Measurements from ENCODE around the gene OR51L1. TPM values are rescaled to one million over a fixed set of nuclear protein-coding genes. Genes with fewer than 3 reads are reported as not detected.

OR51L1 gene
- total and polyA plus RNA-seq, 2 of the 4 experiments (the other 2 are of a cell fraction): not detected

DNA sequence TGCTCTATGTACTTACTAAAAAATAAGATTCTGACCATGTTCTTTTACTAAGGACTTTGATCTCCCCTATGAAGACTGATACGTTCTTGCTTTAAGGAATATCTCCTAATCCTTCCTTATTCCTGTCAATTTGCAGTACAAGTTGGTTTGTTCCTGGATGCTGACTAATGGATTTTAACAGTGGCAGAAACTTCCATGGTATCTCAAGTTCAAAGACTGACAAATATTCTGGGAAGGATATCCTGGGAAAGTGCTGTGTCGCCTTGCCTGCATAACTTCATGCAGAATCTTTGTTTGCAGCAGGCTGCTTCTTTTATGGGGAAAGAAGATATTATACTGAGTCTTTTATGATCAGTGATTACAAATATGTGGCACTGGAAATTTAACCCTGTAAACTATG lies 43.3 kb downstream of the OR51L1 start:
- no peak overlapping the region for H3K4me3 ChIP-seq (ENCODE audit: insufficient read depth, low read depth, low read length)
- no peak overlapping the region for H2AFZ ChIP-seq (replicated peaks; ENCODE audit: low read length, poor library complexity)
- DNase-seq (no peak), ATAC-seq (ENCODE audit: low read depth) (no peak)
- no peaks in the 10 kb centered on the region for H3K9me1 ChIP-seq (ENCODE audit: insufficient read depth, low read length)
- ChIA-PET POLR2A (ENCODE audit: unreplicated experiment) (no interaction called here), CTCF (no interaction called here)
- no peak overlapping the region for H2AK5ac ChIP-seq (ENCODE audit: low read depth, low read length)
- H4K91ac ChIP-seq (ENCODE audit: insufficient read depth, low read depth, low read length): no peak overlapping the region
- H3K9ac ChIP-seq (ENCODE audit: low read depth, low read length): no peak overlapping the region
- H3K14ac ChIP-seq (replicated peaks; ENCODE audit: low read depth, low read length): no peak overlapping the region
- no peak overlapping the region for H3K18ac ChIP-seq (ENCODE audit: low read depth, low read length)
- no peak overlapping the region for H2BK5ac ChIP-seq (ENCODE audit: low read depth, low read length, poor library complexity, severe bottlenecking)
- no CpG with 5 or more reads among the region's 2 CpGs for WGBS, 2 experiments (ENCODE audit: extremely low coverage in 2 of 2, insufficient read length in 1 of 2)
- H3K4ac ChIP-seq (ENCODE audit: low read depth, low read length): no peak overlapping the region
- in situ Hi-C loops (cut with MboI; ENCODE audit: low sequenced_read_pairs) (no loop called here), dilution Hi-C loops (cut with HindIII; ENCODE audit: low sequenced_read_pairs, unreplicated experiment) (no loop called here), intact Hi-C loops (cut with micrococcal nuclease) (no loop called here)
- no peak overlapping the region for H3K23ac ChIP-seq (ENCODE audit: low read depth, low read length)
- H3K9me3 ChIP-seq (ENCODE audit: control insufficient read depth, insufficient read depth, low read length): no peaks in the 10 kb centered on the region
- H3K36me3 ChIP-seq (ENCODE audit: control insufficient read depth, insufficient read depth, low read length): no peaks in the 10 kb centered on the region
- no TSS peak for BruUV-seq (replicated peaks)
- H4K20me1 ChIP-seq (ENCODE audit: insufficient read depth, low read length): no peaks in the 10 kb centered on the region
- H4K8ac ChIP-seq (ENCODE audit: low read depth in 2 of 2, low read length in 2 of 2): no peak overlapping the region
- no peak overlapping the region for H2BK20ac ChIP-seq (ENCODE audit: low read depth, low read length)
- H4K5ac ChIP-seq (ENCODE audit: low read depth, low read length): no peak overlapping the region
- no peaks in the 10 kb centered on the region for H3K4me1 ChIP-seq (ENCODE audit: control insufficient read depth, insufficient read depth, low read length)
- no peak overlapping the region for H3K4me2 ChIP-seq (ENCODE audit: low read depth, low read length)
- H3K79me1 ChIP-seq (ENCODE audit: low read depth in 1 of 2, low read length in 2 of 2): no peaks in the 10 kb centered on the region
- H2BK120ac ChIP-seq (ENCODE audit: low read depth, low read length): no peak overlapping the region
- TF ChIP-seq NFE2L2 (IDR thresholded peaks at IDR 0.05; ENCODE audit: low read depth, low read length) (no peak), RAD21 (IDR thresholded peaks at IDR 0.05; ENCODE audit: low read length) (no peak), MAFK (IDR thresholded peaks at IDR 0.05; ENCODE audit: low read depth, low read length) (peak; percentile 57; the same call in 1 of the 2 replicates)
- H3K56ac ChIP-seq (ENCODE audit: extremely low read depth, insufficient read depth, low read length): no peak overlapping the region
- H2AK9ac ChIP-seq (replicated peaks; ENCODE audit: low read depth, low read length, poor library complexity): no peak overlapping the region
- no peak overlapping the region for H3K27ac ChIP-seq (ENCODE audit: insufficient read depth, low read length)
- H3K27me3 ChIP-seq (ENCODE audit: control insufficient read depth, insufficient read depth, low read length): no peaks in the 10 kb centered on the region
- H2BK15ac ChIP-seq (ENCODE audit: low read depth, low read length): no peak overlapping the region
